SH-SY5Y (cell line): ENCODE results near the gene WWOX.

Source experiments
- GATA2 ChIP-seq: IDR thresholded peaks from 2 replicates; pipeline ENCODE4 v1.6.1; 2011; ENCODE audit warnings: mild to moderate bottlenecking, low read depth, low read length
- GATA3 ChIP-seq: IDR thresholded peaks from 2 replicates; pipeline ENCODE4 v1.6.1; 2011; ENCODE audit warnings: low read depth, mild to moderate bottlenecking, low read length, moderate library complexity

DNA sequence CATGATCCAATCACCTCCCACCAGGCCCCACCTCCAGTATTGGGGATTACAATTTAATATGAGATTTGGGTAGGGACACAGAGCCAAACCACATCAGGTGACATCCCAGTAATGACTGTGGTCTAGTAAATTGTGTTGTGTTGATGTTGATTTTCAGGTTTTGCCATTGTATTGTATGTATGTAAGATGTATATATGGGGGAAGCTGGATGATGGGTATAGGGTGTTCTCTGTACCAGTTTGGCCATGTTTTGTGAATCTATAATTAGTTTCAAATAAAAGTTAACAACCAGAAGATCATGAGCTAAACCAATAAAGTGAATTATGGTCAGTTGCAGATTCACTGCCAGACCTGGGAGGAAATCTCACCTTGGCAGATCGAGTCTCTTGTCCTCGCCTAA, 283.7 kb downstream of the WWOX start:
- TF ChIP-seq GATA2 (no peak), GATA3 (no peak)
